PC-3 (cell line): Measurements from ENCODE around the gene AUTS2. TPM values are rescaled to one million over a fixed set of nuclear protein-coding genes. Genes with fewer than 3 reads are reported as not detected.

Experiments
- ATAC-seq: fragments of 200-7000 bp; cut with Tn5 transposase; 2 replicates; pipeline ENCODE4 v1.9.1; 2020; ENCODE audit warnings: mild to moderate bottlenecking, moderate library complexity
- BruUV-seq: library from RNA; stranded (reverse); fragments of 400-500 nt; replicated peaks from 2 replicates; lab custom pipeline; 2021; lab: Mats Ljungman, UMichigan
- CTCF ChIA-PET: fragments of 300-600 bp; sonication (Branson Sonifier 250); formaldehyde crosslinking; loops from one replicate; lab custom pipeline; 2022; ENCODE audit warnings: antibody characterized with exemption; lab: Charles Lee
- POLR2A ChIA-PET: fragments of 300-600 bp; sonication (Branson Sonifier 250); formaldehyde crosslinking; loops from one replicate; lab custom pipeline; 2022; ENCODE audit warnings: antibody characterized with exemption; ENCODE audit not compliant: unreplicated experiment; lab: Charles Lee
- DNase-seq: peaks from one replicate; pipeline ENCODE4 v3.0.0-alpha.2; 2015
- H2AFZ ChIP-seq: fragments of 300-600 bp; sonication (generic); 2 replicates; pipeline ENCODE4 v1.6.0; 2016; ENCODE audit warnings: antibody characterized with exemption, low read length
- H3F3A ChIP-seq: fragments of 300-600 bp; sonication (generic); one replicate; pipeline ENCODE4 v1.6.0; 2017; ENCODE audit warnings: antibody characterized with exemption, low read length, control low read depth, mild to moderate bottlenecking; ENCODE audit not compliant: unreplicated experiment
- H3K27ac ChIP-seq: fragments of 300-600 bp; sonication (generic); 2 replicates; pipeline ENCODE4 v1.5.1; 2016; ENCODE audit warnings: mild to moderate bottlenecking, low read length
- H3K27me3 ChIP-seq: fragments of 300-600 bp; sonication (generic); 2 replicates; pipeline ENCODE4 v1.6.1; 2016; ENCODE audit warnings: low read length, mixed read lengths
- H3K36me3 ChIP-seq: fragments of 300-600 bp; sonication (generic); 2 replicates; pipeline ENCODE4 v1.6.1; 2016; ENCODE audit warnings: low read depth, mixed run types, low read length, mixed read lengths
- H3K4me1 ChIP-seq: fragments of 300-600 bp; sonication (generic); 2 replicates; pipeline ENCODE4 v1.5.1; 2016; ENCODE audit warnings: low read length; ENCODE audit not compliant: insufficient read depth
- H3K4me2 ChIP-seq: fragments of 300-600 bp; sonication (generic); 2 replicates; pipeline ENCODE4 v1.6.0; 2016; ENCODE audit warnings: low read length
- H3K4me3 ChIP-seq: fragments of 300-600 bp; sonication (generic); 2 replicates; pipeline ENCODE4 v1.5.1; 2016; ENCODE audit warnings: mild to moderate bottlenecking, low read length, mixed read lengths
- H3K79me2 ChIP-seq: fragments of 300-600 bp; sonication (generic); 2 replicates; pipeline ENCODE4 v1.6.1; 2017; ENCODE audit warnings: low read length, mixed read lengths
- H3K9ac ChIP-seq: fragments of 300-600 bp; sonication (generic); 2 replicates; pipeline ENCODE4 v1.6.0; 2016; ENCODE audit warnings: mild to moderate bottlenecking, low read length
- H3K9me2 ChIP-seq: fragments of 300-600 bp; sonication (generic); replicated peaks from 2 replicates; pipeline ENCODE4 v1.6.1; 2016; ENCODE audit warnings: mixed run types, low read length, mixed read lengths
- H3K9me3 ChIP-seq: fragments of 300-600 bp; sonication (generic); 2 replicates; pipeline ENCODE4 v1.6.1; 2016; ENCODE audit warnings: low read length, mixed read lengths
- H4K20me1 ChIP-seq: fragments of 300-600 bp; sonication (generic); 2 replicates; pipeline ENCODE4 v1.6.1; 2016; ENCODE audit warnings: low read length, mixed read lengths
- CTCF ChIP-seq: fragments of 300-600 bp; sonication (generic); conservative IDR thresholded peaks from 2 replicates; pipeline ENCODE4 v1.5.1; 2017; ENCODE audit warnings: antibody characterized with exemption, low read depth, mild to moderate bottlenecking, low read length
- EZH2 ChIP-seq: fragments of 300-600 bp; sonication (generic); IDR thresholded peaks from one replicate; pipeline ENCODE4 v1.6.1; 2017; ENCODE audit warnings: antibody characterized with exemption, mild to moderate bottlenecking, low read length; ENCODE audit not compliant: unreplicated experiment
- EZH2phosphoT487 ChIP-seq: fragments of 300-600 bp; sonication (generic); IDR thresholded peaks from 2 replicates; pipeline ENCODE4 v1.6.1; 2018; ENCODE audit warnings: mild to moderate bottlenecking, antibody characterized with exemption, low read length, borderline replicate concordance
- intact Hi-C: fragments of 100-400 bp; cut with micrococcal nuclease; formaldehyde crosslinking; loops from 2 replicates; pipeline ENCODE4 v1.9.0; 2023
- total RNA-seq: library from RNA; depleted of rRNA; stranded (reverse); fragments of >200 nt; gene quantifications from 2 replicates; pipeline ENCODE4 v1.2.3, GENCODE V29; 2014

Gene AUTS2
- total RNA-seq, 1 experiment from 2014 or later, result not detected

- no peaks in the 10 kb centered on the region for H4K20me1 ChIP-seq
- no peak overlapping the region for H3K4me2 ChIP-seq
- no peak overlapping the region for H2AFZ ChIP-seq
- no peaks in the 10 kb centered on the region for H3K9me3 ChIP-seq
- ChIA-PET CTCF (no interaction called here), POLR2A (no interaction called here)
- TF ChIP-seq CTCF (no peak), EZH2 (no peak), EZH2phosphoT487 (no peak)
- H3K79me2 ChIP-seq, result no peaks in the 10 kb centered on the region
- no peak for ATAC-seq
- no peaks in the 10 kb centered on the region for H3K9me2 ChIP-seq
- intact Hi-C loops, result no loop called here
- H3K9ac ChIP-seq, result no peak overlapping the region
- DNase-seq, result no peak
- H3K27me3 ChIP-seq, result no peaks in the 10 kb centered on the region
- H3K36me3 ChIP-seq, result no peaks in the 10 kb centered on the region
- H3K4me1 ChIP-seq, result no peaks in the 10 kb centered on the region
- BruUV-seq, result no TSS peak
- H3F3A ChIP-seq, result no peaks in the 10 kb centered on the region
- no peak overlapping the region for H3K4me3 ChIP-seq
- no peak overlapping the region for H3K27ac ChIP-seq
Measured at GRCh38 chr7:70406186-70406949, 808.1 kb downstream of the AUTS2 start.

- BruUV-seq, result no TSS peak
- Histone ChIP-seq H3K79me2 (no peaks in the 10 kb centered on the region), H3F3A (no peaks in the 10 kb centered on the region), H3K36me3 (no peaks in the 10 kb centered on the region), H3K4me2 (no peak overlapping the region), H3K9me3 (no peaks in the 10 kb centered on the region), H3K4me3 (no peak overlapping the region), H3K9ac (no peak overlapping the region), H3K27me3 (no peaks in the 10 kb centered on the region), H3K27ac (no peak overlapping the region), H4K20me1 (no peaks in the 10 kb centered on the region), H2AFZ (no peak overlapping the region), H3K9me2 (no peaks in the 10 kb centered on the region), H3K4me1 (no peaks in the 10 kb centered on the region)
- no peak for DNase-seq
- POLR2A ChIA-PET, result no interaction called here
- CTCF ChIA-PET, result no interaction called here
- no peak for ATAC-seq
- intact Hi-C loops, result no loop called here
- TF ChIP-seq CTCF, result no peak
- TF ChIP-seq EZH2phosphoT487, result no peak
- TF ChIP-seq EZH2, result no peak
Measured at GRCh38 chr7:70406950-70407209, 808.6 kb downstream of the AUTS2 start.

GRCh38 chr7:70408477-70408876 lies 810.2 kb downstream of the AUTS2 start:
- no peak overlapping the region for H3K4me2 ChIP-seq
- H3K27me3 ChIP-seq, result no peaks in the 10 kb centered on the region
- no peaks in the 10 kb centered on the region for H3K4me1 ChIP-seq
- BruUV-seq, result no TSS peak
- H3K9ac ChIP-seq, result no peak overlapping the region
- DNase-seq (no peak), ATAC-seq (no peak)
- no peak overlapping the region for H3K4me3 ChIP-seq
- no peaks in the 10 kb centered on the region for H3F3A ChIP-seq
- no peaks in the 10 kb centered on the region for H3K9me3 ChIP-seq
- CTCF ChIA-PET, result no interaction called here
- POLR2A ChIA-PET, result no interaction called here
- no peaks in the 10 kb centered on the region for H4K20me1 ChIP-seq
- H3K27ac ChIP-seq, result no peak overlapping the region
- no peaks in the 10 kb centered on the region for H3K79me2 ChIP-seq
- no peaks in the 10 kb centered on the region for H3K9me2 ChIP-seq
- H2AFZ ChIP-seq, result no peak overlapping the region
- intact Hi-C loops, result no loop called here
- no peaks in the 10 kb centered on the region for H3K36me3 ChIP-seq
- TF ChIP-seq EZH2, result no peak
